H1 (cell line): Measurements from ENCODE around the gene ALDH1A2. TPM values are rescaled to one million over a fixed set of nuclear protein-coding genes. Genes with fewer than 3 reads are reported as not detected.

Experiments
- CTCF ChIA-PET: fragments of 300-600 bp; sonication (Branson Sonifier 250); formaldehyde crosslinking; loops from one replicate; lab custom pipeline; 2021; ENCODE audit not compliant: partially characterized antibody; lab: Charles Lee
- POLR2A ChIA-PET: fragments of 300-600 bp; sonication (Branson Sonifier 250); formaldehyde crosslinking; loops from one replicate; lab custom pipeline; 2021; ENCODE audit warnings: inconsistent platforms; ENCODE audit not compliant: partially characterized antibody; lab: Charles Lee
- DNase-seq, 2 experiments: peaks; one replicate each; pipeline versions ENCODE4 v3.0.0 to v3.0.0-alpha.2; 2010 to 2022; ENCODE audit warnings: low spot score in 2 of 2, low read depth in 1 of 2, mixed read lengths in 1 of 2
- FAIRE-seq: peaks from 2 replicates; lab custom pipeline; 2011; peaks lifted over from hg19 to GRCh38; lab: Jason Lieb, UNC
- H2AFZ ChIP-seq: 2 replicates; pipeline ENCODE4 v1.8.1; 2012; ENCODE audit warnings: low read length, inconsistent platforms
- H2AK5ac ChIP-seq: 2 replicates; pipeline ENCODE4 v1.6.1; 2013; ENCODE audit warnings: low read depth, low read length
- H2BK120ac ChIP-seq: replicated peaks from 2 replicates; pipeline ENCODE3; 2013; ENCODE audit warnings: low read depth, low read length, inconsistent platforms
- H2BK12ac ChIP-seq: 2 replicates; pipeline ENCODE4 v1.6.1; 2013; ENCODE audit warnings: low read depth, low read length
- H2BK15ac ChIP-seq: 2 replicates; pipeline ENCODE4 v1.6.1; 2013; ENCODE audit warnings: low read length
- H2BK20ac ChIP-seq: 2 replicates; pipeline ENCODE4 v1.6.1; 2013; ENCODE audit warnings: low read length
- H2BK5ac ChIP-seq: 2 replicates; pipeline ENCODE4 v1.6.1; 2013; ENCODE audit warnings: low read depth, low read length
- H3K14ac ChIP-seq: 2 replicates; pipeline ENCODE4 v1.6.1; 2013; ENCODE audit warnings: inconsistent platforms; ENCODE audit not compliant: insufficient read length
- H3K18ac ChIP-seq: 2 replicates; pipeline ENCODE4 v1.6.1; 2013; ENCODE audit warnings: low read length; ENCODE audit errors: extremely low read depth
- H3K23ac ChIP-seq: 2 replicates; pipeline ENCODE4 v1.6.1; 2013; ENCODE audit warnings: inconsistent platforms; ENCODE audit not compliant: insufficient read length
- H3K23me2 ChIP-seq: 2 replicates; pipeline ENCODE4 v1.6.1; 2013; ENCODE audit warnings: low read depth, low read length
- H3K27ac ChIP-seq: 2 replicates; pipeline ENCODE4 v1.6.1; 2011; ENCODE audit warnings: low read depth, low read length, inconsistent platforms
- H3K27me3 ChIP-seq, 4 experiments: replicated peaks in 1 of 4; 1 replicate in 1 of 4; 2 replicates in 3 of 4; pipeline versions ENCODE4 v1.6.1 to v1.8.1; 2011 to 2013; ENCODE audit warnings: low read length in 3 of 4, mild to moderate bottlenecking in 3 of 4, inconsistent platforms in 2 of 4, mixed read lengths in 2 of 4, moderate library complexity in 1 of 4; ENCODE audit not compliant: control insufficient read depth in 3 of 4, insufficient read depth in 3 of 4; ENCODE audit errors: extremely low read depth in 1 of 4
- H3K36me3 ChIP-seq, 4 experiments: 2 replicates each; pipeline versions ENCODE4 v1.6.1 to v1.8.1; 2011 to 2013; ENCODE audit warnings: mild to moderate bottlenecking in 4 of 4, low read length in 3 of 4, moderate library complexity in 2 of 4, control low read depth in 1 of 4, inconsistent platforms in 1 of 4; ENCODE audit not compliant: insufficient read depth in 4 of 4, control insufficient read depth in 2 of 4
- H3K4ac ChIP-seq: replicated peaks from 2 replicates; pipeline ENCODE3; 2013; ENCODE audit warnings: low read length, low read depth, mixed read lengths, inconsistent platforms; ENCODE audit not compliant: insufficient read length
- H3K4me1 ChIP-seq, 4 experiments: replicated peaks in 1 of 4; 1 replicate in 1 of 4; 2 replicates in 3 of 4; pipeline versions ENCODE4 v1.6.1 to v1.8.1; 2011 to 2013; ENCODE audit warnings: low read length in 3 of 4, inconsistent platforms in 2 of 4, mixed read lengths in 1 of 4; ENCODE audit not compliant: insufficient read depth in 4 of 4, control insufficient read depth in 3 of 4
- H3K4me2 ChIP-seq, 2 experiments: 2 replicates each; pipeline versions ENCODE4 v1.6.1 to v1.8.1; 2011 to 2013; ENCODE audit warnings: low read depth in 2 of 2, low read length in 2 of 2, control low read depth in 1 of 2, inconsistent platforms in 1 of 2, mild to moderate bottlenecking in 1 of 2; ENCODE audit not compliant: insufficient read depth in 1 of 2
- H3K4me3 ChIP-seq, 4 experiments: fragments of 200-600, 300-600 bp in 1 of 4; sonication (generic), shearing (Covaris generic), sonication (Bioruptor Twin) in 1 of 4; 2 replicates each; pipeline versions ENCODE4 v1.5.1 to v1.8.1; 2011 to 2016; ENCODE audit warnings: low read length in 4 of 4, low read depth in 3 of 4, control low read depth in 2 of 4, inconsistent platforms in 2 of 4, mild to moderate bottlenecking in 2 of 4, mixed read lengths in 1 of 4, moderate library complexity in 1 of 4; ENCODE audit not compliant: insufficient read depth in 2 of 4; ENCODE audit errors: extremely low read depth in 1 of 4
- H3K56ac ChIP-seq: replicated peaks from 2 replicates; pipeline ENCODE3; 2013; ENCODE audit warnings: low read depth, mild to moderate bottlenecking, mixed read lengths, low read length, inconsistent platforms; ENCODE audit not compliant: insufficient read length
- H3K79me1 ChIP-seq: 2 replicates; pipeline ENCODE4 v1.6.1; 2013; ENCODE audit warnings: low read depth, low read length, control low read depth
- H3K79me2 ChIP-seq, 2 experiments: 2 replicates each; pipeline versions ENCODE4 v1.6.1 to v1.8.1; 2012 to 2013; ENCODE audit warnings: low read length in 2 of 2, mild to moderate bottlenecking in 2 of 2, inconsistent platforms in 1 of 2; ENCODE audit not compliant: insufficient read depth in 2 of 2, control insufficient read depth in 1 of 2
- H3K9ac ChIP-seq, 4 experiments: replicated peaks in 1 of 4; 1 replicate in 1 of 4; 2 replicates in 3 of 4; pipeline versions ENCODE4 v1.6.1 to v1.8.1; 2011 to 2013; ENCODE audit warnings: low read depth in 3 of 4, low read length in 3 of 4, control low read depth in 2 of 4, mild to moderate bottlenecking in 2 of 4, moderate library complexity in 2 of 4, inconsistent platforms in 1 of 4; ENCODE audit errors: extremely low read depth in 1 of 4
- H3K9me3 ChIP-seq, 2 experiments: 2 replicates each; pipeline versions ENCODE4 v1.6.1 to v1.8.1; 2012 to 2013; ENCODE audit warnings: mild to moderate bottlenecking in 2 of 2, moderate library complexity in 2 of 2, control low read depth in 1 of 2, inconsistent platforms in 1 of 2, low read depth in 1 of 2, low read length in 1 of 2, mixed read lengths in 1 of 2; ENCODE audit not compliant: insufficient read depth in 2 of 2
- H4K20me1 ChIP-seq, 2 experiments: replicated peaks in 1 of 2; 2 replicates each; pipeline versions ENCODE3 to v1.8.1; 2011 to 2013; ENCODE audit warnings: inconsistent platforms in 2 of 2, low read length in 2 of 2, mild to moderate bottlenecking in 1 of 2; ENCODE audit not compliant: insufficient read depth in 2 of 2, control insufficient read depth in 1 of 2
- H4K5ac ChIP-seq: 2 replicates; pipeline ENCODE4 v1.6.1; 2013; ENCODE audit warnings: low read length, low read depth, mixed read lengths, inconsistent platforms; ENCODE audit not compliant: insufficient read length
- H4K8ac ChIP-seq: 2 replicates; pipeline ENCODE4 v1.8.0; 2013; ENCODE audit warnings: mild to moderate bottlenecking, moderate library complexity, low read length, inconsistent platforms; ENCODE audit not compliant: insufficient read depth; ENCODE audit errors: extremely low read depth
- H4K91ac ChIP-seq: replicated peaks from 2 replicates; pipeline ENCODE3; 2013; ENCODE audit warnings: low read length, mixed read lengths, inconsistent platforms; ENCODE audit not compliant: insufficient read length
- ASH2L ChIP-seq: fragments of 200-600, 300-600 bp; sonication (generic); IDR thresholded peaks from one replicate; pipeline ENCODE4 v1.7.1; 2017; ENCODE audit warnings: low read length
- BCL11A ChIP-seq, 2 experiments: IDR thresholded peaks; one replicate each; pipeline ENCODE4 v1.6.1; 2011; ENCODE audit warnings: low read depth in 2 of 2, low read length in 2 of 2, mild to moderate bottlenecking in 2 of 2
- GABPA ChIP-seq: IDR thresholded peaks from 2 replicates; pipeline ENCODE4 v1.6.1; 2011; ENCODE audit warnings: mild to moderate bottlenecking, low read length, moderate library complexity, borderline replicate concordance; ENCODE audit not compliant: insufficient read depth
- KDM1A ChIP-seq: fragments of 200-600, 300-600 bp; sonication (generic); IDR thresholded peaks from 2 replicates; pipeline ENCODE4 v1.7.1; 2016; ENCODE audit warnings: mild to moderate bottlenecking, low read length, borderline replicate concordance
- RBBP5 ChIP-seq: IDR thresholded peaks from 2 replicates; pipeline ENCODE4 v1.7.1; 2012; ENCODE audit warnings: low read depth, mild to moderate bottlenecking, inconsistent platforms, low read length, moderate library complexity, borderline replicate concordance
- SIRT6 ChIP-seq: IDR thresholded peaks from one replicate; pipeline ENCODE4 v1.7.1; 2012; ENCODE audit warnings: low read length, inconsistent platforms
- SUZ12 ChIP-seq: fragments of 200-600 bp; sonication (generic); IDR thresholded peaks from 2 replicates; pipeline ENCODE4 v1.6.1; 2012; ENCODE audit warnings: mild to moderate bottlenecking, inconsistent platforms, low read length, moderate library complexity, mixed read lengths
- WGBS, 2 experiments: shearing (Covaris generic) in 1 of 2; methylation state at CpG; one replicate each; pipeline versions ENCODE4 v1.1.6 to v1.1.7; 2013 to 2015; ENCODE audit warnings: low lambda C conversion rate in 2 of 2, mixed read lengths in 2 of 2, inconsistent platforms in 1 of 2, low coverage in 1 of 2, missing lambda C conversion rate in 1 of 2; ENCODE audit not compliant: insufficient replicate concordance in 2 of 2, insufficient coverage in 1 of 2, insufficient read length in 1 of 2; ENCODE audit errors: extremely low coverage in 1 of 2, missing lambda C conversion rate in 1 of 2; 5-methylcytosine and 5-hydroxymethylcytosine counted together
- polyA plus RNA-seq, 7 experiments: library from polyadenylated mRNA; depleted of rRNA in 3 of 7; stranded (reverse) in 5 of 7; unstranded in 2 of 7; fragments of >200 nt in 5 of 7; fragments of 200-250 nt in 2 of 7; gene quantifications; 1 replicate in 5 of 7; 2 replicates in 1 of 7; 4 replicates in 1 of 7; pipeline versions ENCODE4 v1.2.1 to v1.2.3, GENCODE V29; 2011 to 2013; ENCODE audit warnings: missing spikeins in 2 of 7, mixed read lengths in 2 of 7
- total RNA-seq: library from RNA; stranded (reverse); fragmentation: NEBNext Ultra II Directional; extraction: Animal tissue kit (Norgen Biotek cat#: 25700); gene quantifications from 2 replicates; pipeline ENCODE4 v1.2.1, GENCODE V29; 2021
- TF ChIP-seq, protein P1 (sequence below): IDR thresholded peaks from 2 replicates; pipeline ENCODE4 v1.6.1; 2012; ENCODE audit warnings: low read length, inconsistent platforms
- TF ChIP-seq, protein P2 (sequence below): IDR thresholded peaks from 2 replicates; pipeline ENCODE4 v1.6.1; 2011; ENCODE audit warnings: low read depth, mild to moderate bottlenecking, low read length; ENCODE audit not compliant: insufficient read depth

The ALDH1A2 gene
- total and polyA plus RNA-seq, 2 of the 8 experiments (the other 6 are each of a cell fraction or from before 2014, with no cell fraction given), result 0.06 to 0.24 TPM

DNA sequence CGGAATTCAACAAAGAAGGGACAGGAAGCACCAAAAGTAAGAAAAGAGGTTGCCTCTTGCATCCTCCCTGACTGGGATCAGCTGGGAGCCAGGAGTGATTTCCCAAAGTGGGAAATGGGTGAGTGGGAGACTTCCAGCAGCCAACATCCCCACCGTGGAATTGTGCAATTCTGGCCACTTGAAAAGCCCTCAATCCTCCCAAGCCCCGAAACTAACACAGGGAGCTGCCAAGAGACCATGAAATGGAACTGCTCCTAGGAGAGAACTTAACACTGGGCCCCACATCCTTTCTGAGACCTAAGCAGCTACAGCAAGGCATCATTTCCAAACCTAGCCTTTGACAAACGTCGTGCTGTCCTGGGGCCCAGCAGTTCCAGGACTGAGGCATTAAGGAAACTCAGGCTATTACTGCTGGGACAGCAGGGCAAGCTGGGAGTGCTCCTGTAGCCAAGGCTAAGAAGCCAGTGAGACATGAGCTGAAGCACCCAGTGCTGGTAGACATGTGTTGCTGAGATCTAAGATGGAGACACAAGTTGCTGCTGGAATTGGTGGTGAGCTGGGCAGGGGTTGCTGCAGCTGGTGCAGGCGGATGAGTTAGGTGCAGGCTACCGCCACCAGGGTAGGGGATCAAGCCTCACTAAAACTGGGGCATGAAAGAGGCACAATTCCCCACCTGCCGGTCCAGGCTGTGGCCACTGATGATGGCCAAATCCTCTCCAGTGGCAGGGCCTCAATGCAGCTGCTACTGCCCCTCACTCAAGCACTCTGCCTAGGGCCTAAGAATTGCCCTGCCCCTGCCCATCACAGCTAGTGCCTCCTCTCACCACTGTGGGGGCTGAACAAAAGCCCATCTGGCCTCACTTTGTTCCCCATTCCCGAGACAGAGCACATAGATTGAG, 43.9 kb downstream of the ALDH1A2 start:
- Histone ChIP-seq H2BK12ac (no peak overlapping the region), H3K23me2 (0 out of 2 replicates have a peak, but pooled peaks cover 3% of the 10 kb centered on the region), H3K14ac (no peak overlapping the region), H3K4me1 (no peaks in the 10 kb centered on the region), H3K27me3 (no peaks in the 10 kb centered on the region), H3K4me3 (no peak overlapping the region), H4K5ac (no peak overlapping the region), H4K91ac (no peak overlapping the region), H3K18ac (no peak overlapping the region), H4K8ac (peak overlapping the region; percentile 12; the same call in 1 of the 2 replicates), H3K23ac (no peak overlapping the region), H2BK120ac (no peak overlapping the region), H2AK5ac (no peak overlapping the region), H2BK20ac (no peak overlapping the region), H3K27ac (no peak overlapping the region), H3K79me1 (no peaks in the 10 kb centered on the region), H3K9ac (no peak overlapping the region), H2BK5ac (no peak overlapping the region), H3K4ac (no peak overlapping the region), H3K9me3 (peaks cover 7 to 12% of the 10 kb centered on the region in 2 experiments; a peak in 3 of 4 replicates), H4K20me1 (no peaks in the 10 kb centered on the region), H2AFZ (0 out of 2 replicates have a peak overlapping the region, but pooled peaks have one; percentile 29), H3K4me2 (no peak overlapping the region), H2BK15ac (no peak overlapping the region), H3K36me3 (no peaks in the 10 kb centered on the region), H3K56ac (no peak overlapping the region), H3K79me2 (no peaks in the 10 kb centered on the region)
- ChIA-PET POLR2A (no interaction called here), CTCF (interaction anchor here (0.9 to 1.3 kb wide), 2 partner anchors 30 to 49 kb away, joined by 3 read pairs; no protein-coding TSS in a partner anchor)
- 84% methylated on average over 9 of the region's 9 CpGs; no CpG with 5 or more reads in 1 of the 2 experiments for WGBS, 2 experiments
- DNase-seq (no peak), FAIRE-seq (no peak)
- no peak for TF ChIP-seq ASH2L
- TF ChIP-seq SUZ12, result no peak
- TF ChIP-seq SIRT6, result no peak
- no peak for TF ChIP-seq GABPA
- TF ChIP-seq, protein P1, sequence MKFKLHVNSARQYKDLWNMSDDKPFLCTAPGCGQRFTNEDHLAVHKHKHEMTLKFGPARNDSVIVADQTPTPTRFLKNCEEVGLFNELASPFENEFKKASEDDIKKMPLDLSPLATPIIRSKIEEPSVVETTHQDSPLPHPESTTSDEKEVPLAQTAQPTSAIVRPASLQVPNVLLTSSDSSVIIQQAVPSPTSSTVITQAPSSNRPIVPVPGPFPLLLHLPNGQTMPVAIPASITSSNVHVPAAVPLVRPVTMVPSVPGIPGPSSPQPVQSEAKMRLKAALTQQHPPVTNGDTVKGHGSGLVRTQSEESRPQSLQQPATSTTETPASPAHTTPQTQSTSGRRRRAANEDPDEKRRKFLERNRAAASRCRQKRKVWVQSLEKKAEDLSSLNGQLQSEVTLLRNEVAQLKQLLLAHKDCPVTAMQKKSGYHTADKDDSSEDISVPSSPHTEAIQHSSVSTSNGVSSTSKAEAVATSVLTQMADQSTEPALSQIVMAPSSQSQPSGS, result no peak
- no peak for TF ChIP-seq BCL11A (IDR thresholded peaks at IDR 0.05; ENCODE audit: low read depth in 2 of 2, low read length in 2 of 2)
- TF ChIP-seq, protein P2, sequence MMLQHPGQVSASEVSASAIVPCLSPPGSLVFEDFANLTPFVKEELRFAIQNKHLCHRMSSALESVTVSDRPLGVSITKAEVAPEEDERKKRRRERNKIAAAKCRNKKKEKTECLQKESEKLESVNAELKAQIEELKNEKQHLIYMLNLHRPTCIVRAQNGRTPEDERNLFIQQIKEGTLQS, result no peak
- TF ChIP-seq KDM1A, result no peak
- no peak for TF ChIP-seq RBBP5
